Neutrophil (primary cell): ENCODE data around the gene DEFB128.

Source experiments
- H3K27ac ChIP-seq: fragments of 200-600 bp; sonication (generic); 2 replicates; pipeline ENCODE4 v1.5.1; 2016; ENCODE audit warnings: mild to moderate bottlenecking, moderate library complexity
- H3K27me3 ChIP-seq: fragments of 200-600 bp; sonication (generic); 2 replicates; pipeline ENCODE4 v1.6.0; 2016; ENCODE audit warnings: mild to moderate bottlenecking
- H3K36me3 ChIP-seq: fragments of 200-600 bp; sonication (generic); 2 replicates; pipeline ENCODE4 v1.5.1; 2017
- H3K4me1 ChIP-seq, 2 experiments: fragments of 200-600 bp in 1 of 2; sonication (generic) in 1 of 2; 1 replicate in 1 of 2; 2 replicates in 1 of 2; pipeline versions ENCODE4 v1.5.1 to v1.6.1; 2013 to 2016; ENCODE audit warnings: low read depth in 1 of 2, low read length in 1 of 2, mild to moderate bottlenecking in 1 of 2, moderate library complexity in 1 of 2; ENCODE audit not compliant: control insufficient read depth in 1 of 2, insufficient read depth in 1 of 2
- H3K4me3 ChIP-seq, 2 experiments: fragments of 200-600 bp in 1 of 2; sonication (generic) in 1 of 2; 1 replicate in 1 of 2; 2 replicates in 1 of 2; pipeline ENCODE4 v1.5.1; 2013 to 2016; ENCODE audit warnings: low read depth in 1 of 2, low read length in 1 of 2, mild to moderate bottlenecking in 1 of 2, moderate library complexity in 1 of 2
- H3K9me3 ChIP-seq: fragments of 200-600 bp; sonication (generic); 2 replicates; pipeline ENCODE4 v1.5.1; 2016
- TF ChIP-seq, protein P1 (sequence below): fragments of 200-600 bp; sonication (generic); IDR thresholded peaks from 2 replicates; pipeline ENCODE4 v1.5.1; 2016; ENCODE audit warnings: antibody characterized with exemption

DEFB128 gene

GRCh38 chr20:189611-190010 lies at the start of gene DEFB128:
DEFB128 (minus strand) TSS chr20:189711; CDS start chr20:189623, 88 bp downstream.
- H3K27ac ChIP-seq = no peak within 1 kb of the TSS
- TF ChIP-seq, protein P1, sequence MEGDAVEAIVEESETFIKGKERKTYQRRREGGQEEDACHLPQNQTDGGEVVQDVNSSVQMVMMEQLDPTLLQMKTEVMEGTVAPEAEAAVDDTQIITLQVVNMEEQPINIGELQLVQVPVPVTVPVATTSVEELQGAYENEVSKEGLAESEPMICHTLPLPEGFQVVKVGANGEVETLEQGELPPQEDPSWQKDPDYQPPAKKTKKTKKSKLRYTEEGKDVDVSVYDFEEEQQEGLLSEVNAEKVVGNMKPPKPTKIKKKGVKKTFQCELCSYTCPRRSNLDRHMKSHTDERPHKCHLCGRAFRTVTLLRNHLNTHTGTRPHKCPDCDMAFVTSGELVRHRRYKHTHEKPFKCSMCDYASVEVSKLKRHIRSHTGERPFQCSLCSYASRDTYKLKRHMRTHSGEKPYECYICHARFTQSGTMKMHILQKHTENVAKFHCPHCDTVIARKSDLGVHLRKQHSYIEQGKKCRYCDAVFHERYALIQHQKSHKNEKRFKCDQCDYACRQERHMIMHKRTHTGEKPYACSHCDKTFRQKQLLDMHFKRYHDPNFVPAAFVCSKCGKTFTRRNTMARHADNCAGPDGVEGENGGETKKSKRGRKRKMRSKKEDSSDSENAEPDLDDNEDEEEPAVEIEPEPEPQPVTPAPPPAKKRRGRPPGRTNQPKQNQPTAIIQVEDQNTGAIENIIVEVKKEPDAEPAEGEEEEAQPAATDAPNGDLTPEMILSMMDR = no peak
- H3K4me3 ChIP-seq = no peak within 1 kb of the TSS
- H3K36me3 ChIP-seq = no peaks in the 10 kb centered on the region
- no peaks in the 10 kb centered on the region for H3K9me3 ChIP-seq
- H3K27me3 ChIP-seq = peaks cover 40% of the 10 kb centered on the region
- no peaks in the 10 kb centered on the region for H3K4me1 ChIP-seq

DNA sequence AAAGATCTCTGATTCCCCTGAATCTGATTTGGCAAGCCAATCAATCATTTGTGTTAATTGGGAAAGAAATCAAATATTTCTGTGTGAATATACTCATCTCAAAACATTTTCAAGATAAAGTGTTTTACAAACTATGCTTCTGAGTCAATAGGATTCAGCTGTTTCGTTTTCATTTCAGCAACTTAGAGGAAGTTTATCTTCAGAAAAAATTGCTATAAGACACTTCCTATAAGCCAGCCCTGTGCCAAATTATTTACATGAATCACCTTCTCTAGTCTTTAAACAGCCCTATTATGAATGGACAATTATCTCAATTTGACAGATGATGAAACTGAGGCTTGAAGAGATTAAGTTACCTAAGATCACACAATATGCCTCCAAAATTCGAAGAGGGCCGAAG lies 48.4 kb upstream of the DEFB128 start:
- Histone ChIP-seq H3K4me3 (peak overlapping the region; percentile 19 to 21), H3K4me1 (peaks cover 14 to 26% of the 10 kb centered on the region in 2 experiments), H3K36me3 (no peaks in the 10 kb centered on the region), H3K27me3 (peaks cover 8% of the 10 kb centered on the region), H3K9me3 (no peaks in the 10 kb centered on the region), H3K27ac (peak overlapping the region; percentile 55)
- TF ChIP-seq, protein P1 = no peak

- TF ChIP-seq, protein P1 = no peak
- Histone ChIP-seq H3K9me3 (no peaks in the 10 kb centered on the region), H3K4me3 (peak overlapping the region; percentile 19 to 21), H3K4me1 (peaks cover 14 to 26% of the 10 kb centered on the region in 2 experiments), H3K27ac (peak overlapping the region; percentile 55), H3K36me3 (no peaks in the 10 kb centered on the region), H3K27me3 (peaks cover 8% of the 10 kb centered on the region)
These were observed 48.0 kb upstream of the DEFB128 start for GRCh38 chr20:237489-237888.

- Histone ChIP-seq H3K27ac (no peak overlapping the region), H3K9me3 (no peaks in the 10 kb centered on the region), H3K27me3 (no peaks in the 10 kb centered on the region), H3K4me1 (peaks cover 14 to 26% of the 10 kb centered on the region in 2 experiments), H3K4me3 (no peak overlapping the region), H3K36me3 (no peaks in the 10 kb centered on the region)
- TF ChIP-seq, protein P1 = no peak
These were observed 46.4 kb upstream of the DEFB128 start for GRCh38 chr20:235891-236290.

DNA sequence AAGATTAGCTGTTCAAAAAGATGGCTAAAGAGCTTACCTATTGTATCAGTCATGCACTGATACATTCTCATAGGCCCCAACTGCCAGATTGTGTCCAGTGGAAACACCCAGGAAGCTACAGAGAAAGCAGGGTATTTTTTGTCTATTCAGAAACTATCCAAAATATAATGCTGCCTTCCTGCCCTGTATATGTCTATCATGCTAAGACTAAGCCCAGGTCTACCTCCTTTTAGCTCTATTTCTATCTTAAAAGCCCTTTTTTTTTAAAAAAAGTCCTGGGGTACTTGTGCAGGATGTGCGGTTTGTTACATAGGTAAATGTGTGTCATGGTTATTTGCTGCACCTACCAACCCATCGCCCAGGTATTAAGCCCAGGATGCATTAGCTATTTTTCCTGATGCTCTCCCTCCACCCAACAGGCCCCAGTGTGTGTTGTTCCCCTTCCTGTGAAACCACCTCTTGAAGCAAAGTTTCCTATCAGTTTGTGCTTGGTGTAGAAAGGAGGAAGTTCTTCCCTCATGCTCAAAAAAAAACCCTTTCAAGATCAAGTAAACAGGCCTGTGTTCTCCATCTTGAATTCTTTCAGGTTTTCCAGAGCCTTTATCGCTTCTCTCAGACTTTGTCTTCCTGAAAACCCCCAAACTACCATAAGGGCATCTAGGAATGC lies 38.1 kb upstream of the DEFB128 start:
- H3K36me3 ChIP-seq = no peaks in the 10 kb centered on the region
- H3K27ac ChIP-seq = peak overlapping the region; percentile 70
- no peaks in the 10 kb centered on the region for H3K9me3 ChIP-seq
- H3K4me3 ChIP-seq = no peak overlapping the region
- TF ChIP-seq, protein P1 = no peak
- H3K27me3 ChIP-seq = no peaks in the 10 kb centered on the region
- peaks cover 0 to 9% of the 10 kb centered on the region in 2 experiments for H3K4me1 ChIP-seq
